ENCODE measurements around the gene ABCC1.
"Not testable (repeated sequence)": the region's sequence is repeated elsewhere in the genome, so short reads cannot be mapped to it uniquely, and the experiment has no call there.

The ABCC1 gene

DNA sequence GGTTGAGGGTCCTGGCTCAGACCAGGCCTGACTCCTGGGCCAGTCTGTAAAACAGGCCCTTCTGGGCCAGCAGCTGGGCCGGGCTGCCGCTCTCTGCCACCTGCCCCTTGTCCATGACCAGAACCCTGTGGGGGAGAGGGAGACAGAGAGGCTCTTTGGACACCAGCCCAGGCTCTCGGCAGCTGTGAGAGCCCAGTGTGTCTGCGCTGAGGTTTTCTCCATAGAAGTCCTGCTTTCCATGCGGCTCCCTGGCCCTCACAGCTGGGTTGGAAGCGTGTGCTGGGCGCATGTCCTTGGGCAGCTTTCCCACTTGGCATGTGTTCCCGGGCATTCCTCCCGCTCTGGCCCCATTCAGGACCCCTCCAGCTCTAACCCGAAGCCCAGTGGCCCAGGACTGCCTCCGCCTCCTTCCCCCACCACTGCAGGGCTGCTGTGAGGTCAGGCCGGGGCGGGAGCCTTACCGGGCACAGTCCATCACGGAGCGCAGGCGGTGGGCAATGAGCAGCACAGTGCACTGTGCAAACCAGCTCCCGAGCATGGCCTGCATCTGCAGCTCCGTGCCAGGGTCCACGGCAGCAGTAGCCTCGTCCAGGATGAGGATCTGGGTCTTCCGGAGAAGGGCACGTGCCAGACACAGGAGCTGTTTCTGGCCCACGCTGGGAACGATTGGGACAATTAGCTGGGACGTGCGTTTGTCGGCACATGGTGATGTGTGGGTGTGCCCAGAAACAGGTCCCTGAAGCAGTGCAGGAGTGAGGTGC, 200.9 kb downstream of the ABCC1 start:
- Histone ChIP-seq H4K20me1 (peaks cover 20% of the 10 kb centered on the region), H3K9ac (0 out of 2 replicates have a peak overlapping the region, but pooled peaks have one; percentile 15), H3K4me3 (no peak overlapping the region), H3K4me1 (peaks cover 59% of the 10 kb centered on the region), H3K27me3 (no peaks in the 10 kb centered on the region), H3K27ac (peak overlapping the region; percentile 58), H3K9me3 (no peaks in the 10 kb centered on the region), H3K4me2 (peak overlapping the region; percentile 12; the same call in 1 of the 2 replicates), H3K36me3 (peaks cover 18% of the 10 kb centered on the region)
- no peak for TF ChIP-seq Cebpa-rat (IDR thresholded peaks at IDR 0.05)

DNA sequence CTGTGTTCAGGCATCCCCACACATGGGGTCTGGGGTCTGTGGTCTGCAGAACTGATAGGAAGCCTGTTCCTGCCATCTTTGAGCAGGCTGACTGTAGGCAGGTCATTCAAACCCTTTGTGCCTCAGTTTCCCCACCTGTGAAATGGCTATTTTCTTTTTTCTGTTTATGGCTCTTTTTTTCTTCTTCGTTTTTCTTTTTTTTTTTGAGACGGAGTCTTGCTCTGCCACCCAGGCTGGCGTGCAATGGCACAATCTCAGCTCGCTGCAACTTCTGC, 201.4 kb downstream of the ABCC1 start:
- Histone ChIP-seq H3K9ac (no peak overlapping the region), H3K4me3 (no peak overlapping the region), H3K36me3 (peaks cover 12% of the 10 kb centered on the region), H3K9me3 (no peaks in the 10 kb centered on the region), H3K27me3 (no peaks in the 10 kb centered on the region), H3K4me1 (peaks cover 55% of the 10 kb centered on the region), H3K4me2 (no peak overlapping the region), H4K20me1 (peaks cover 18% of the 10 kb centered on the region), H3K27ac (no peak overlapping the region)
- TF ChIP-seq Cebpa-rat (IDR thresholded peaks at IDR 0.05): no peak

DNA sequence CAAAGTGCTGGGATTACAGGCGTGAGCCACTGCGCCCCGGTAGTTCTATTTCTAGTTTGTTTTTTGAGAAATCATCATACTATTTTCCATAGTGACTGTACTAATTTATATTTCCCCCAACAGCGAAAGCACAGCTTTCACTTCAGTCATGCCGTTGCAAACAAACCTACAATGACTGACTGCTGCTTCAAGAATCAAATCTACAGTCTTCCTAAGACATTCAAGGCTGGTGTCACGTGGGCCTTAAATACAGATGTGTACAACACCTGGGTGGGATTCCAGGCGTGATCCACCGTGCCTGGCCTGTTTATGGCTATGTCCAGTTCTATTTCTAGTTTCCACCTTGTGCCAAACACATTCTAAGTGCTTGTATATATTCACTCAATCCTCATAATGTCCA, 201.9 kb downstream of the ABCC1 start:
- Histone ChIP-seq H3K9ac (no peak overlapping the region), H3K27ac (no peak overlapping the region), H3K4me3 (no peak overlapping the region), H3K36me3 (peaks cover 7% of the 10 kb centered on the region), H4K20me1 (peaks cover 18% of the 10 kb centered on the region), H3K4me1 (peaks cover 50% of the 10 kb centered on the region), H3K4me2 (no peak overlapping the region), H3K9me3 (peaks cover 2% of the 10 kb centered on the region), H3K27me3 (no peaks in the 10 kb centered on the region)
- no peak for TF ChIP-seq Cebpa-rat (IDR thresholded peaks at IDR 0.05)

DNA sequence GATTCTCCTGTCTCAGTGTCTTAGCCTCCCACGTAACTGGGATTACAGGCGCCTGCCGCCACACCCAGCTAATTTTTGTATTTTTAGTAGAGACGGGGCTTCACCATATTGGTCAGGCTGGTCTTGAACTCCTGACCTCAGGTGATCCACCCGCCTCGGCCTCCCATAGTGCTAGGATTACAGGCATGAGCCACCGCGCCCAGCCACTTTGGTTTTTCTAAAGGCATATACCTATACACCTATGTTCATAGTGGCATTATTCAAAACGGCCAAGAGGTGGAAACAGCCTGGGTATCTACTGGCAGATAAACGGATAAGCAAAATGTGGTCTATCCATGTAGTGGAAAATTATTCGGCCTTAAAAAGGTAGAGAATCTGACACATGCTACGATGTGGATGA, 203.6 kb downstream of the ABCC1 start:
- not testable (repeated sequence) for H4K20me1 ChIP-seq, H3K4me3 ChIP-seq, H3K9ac ChIP-seq, H3K27me3 ChIP-seq, H3K27ac ChIP-seq, H3K36me3 ChIP-seq, H3K4me2 ChIP-seq
- Histone ChIP-seq H3K4me1 (peaks cover 33% of the 10 kb centered on the region), H3K9me3 (peaks cover 19% of the 10 kb centered on the region)

DNA sequence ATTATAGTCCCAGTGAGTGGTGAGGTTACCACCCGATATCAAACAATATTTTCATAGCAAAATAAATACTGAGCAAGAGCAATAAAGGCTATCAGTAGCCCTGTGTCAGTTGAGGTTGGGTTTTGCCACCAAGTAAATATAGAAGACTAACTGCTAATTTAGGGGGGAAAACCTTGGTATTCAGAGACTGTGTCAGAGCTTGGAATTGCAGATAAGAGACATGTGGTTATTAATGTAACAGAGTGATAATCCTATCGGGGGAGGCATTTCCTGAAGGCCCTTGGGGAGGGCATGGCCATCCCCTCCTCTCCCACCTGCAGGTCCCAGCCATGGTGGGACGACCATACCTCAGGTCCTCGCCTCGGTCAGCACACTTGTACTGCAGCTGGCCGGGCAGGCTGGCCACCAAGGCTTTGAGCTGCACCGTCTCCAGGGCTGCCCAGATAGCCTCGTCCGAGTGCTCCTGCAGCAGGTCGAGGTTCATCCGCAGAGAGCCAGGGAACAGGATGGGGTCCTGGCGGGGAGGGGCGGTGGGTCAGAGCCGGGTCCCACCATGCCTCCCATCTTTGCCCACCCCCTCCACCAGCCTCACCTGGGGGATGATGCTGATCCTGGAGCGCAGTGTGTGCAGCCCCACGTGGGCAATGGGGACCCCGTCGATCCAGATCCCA, 205.0 kb downstream of the ABCC1 start:
- no peak overlapping the region for H3K4me2 ChIP-seq
- peaks cover 33% of the 10 kb centered on the region for H3K9me3 ChIP-seq
- H3K4me3 ChIP-seq: no peak overlapping the region
- no peaks in the 10 kb centered on the region for H4K20me1 ChIP-seq
- peaks cover 19% of the 10 kb centered on the region; the same call in 1 of the 2 replicates for H3K4me1 ChIP-seq
- H3K36me3 ChIP-seq: no peaks in the 10 kb centered on the region
- no peaks in the 10 kb centered on the region for H3K27me3 ChIP-seq
- no peak for TF ChIP-seq Cebpa-rat (IDR thresholded peaks at IDR 0.05)
- H3K9ac ChIP-seq: no peak overlapping the region
- H3K27ac ChIP-seq: peak overlapping the region; percentile 11; the same call in 1 of the 2 replicates

DNA sequence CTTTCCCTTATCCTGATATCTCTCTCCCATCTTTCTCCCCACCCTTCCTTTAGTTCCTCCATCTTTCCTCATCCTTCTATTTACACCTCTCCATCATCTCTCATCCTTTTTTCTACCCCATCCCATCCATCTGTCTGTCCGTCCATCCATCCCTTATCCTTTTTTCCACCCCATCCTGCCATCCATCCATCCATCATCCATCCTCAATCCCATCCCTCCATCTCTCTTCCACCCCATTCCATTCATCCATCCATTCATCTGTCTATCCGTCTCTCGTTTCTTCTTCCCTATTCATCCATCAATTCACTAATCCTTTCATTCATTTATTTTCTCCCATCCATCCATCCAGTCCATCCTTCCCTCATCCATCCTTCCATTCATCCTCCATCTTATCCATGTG, 205.8 kb downstream of the ABCC1 start:
- H3K27me3 ChIP-seq: no peaks in the 10 kb centered on the region
- H4K20me1 ChIP-seq: no peaks in the 10 kb centered on the region
- H3K4me1 ChIP-seq: peaks cover 11% of the 10 kb centered on the region; the same call in 1 of the 2 replicates
- H3K36me3 ChIP-seq: no peaks in the 10 kb centered on the region
- no peak overlapping the region for H3K4me2 ChIP-seq
- no peak for TF ChIP-seq Cebpa-rat (IDR thresholded peaks at IDR 0.05)
- peaks cover 41% of the 10 kb centered on the region for H3K9me3 ChIP-seq
- no peak overlapping the region for H3K9ac ChIP-seq
- no peak overlapping the region for H3K27ac ChIP-seq
- H3K4me3 ChIP-seq: no peak overlapping the region

DNA sequence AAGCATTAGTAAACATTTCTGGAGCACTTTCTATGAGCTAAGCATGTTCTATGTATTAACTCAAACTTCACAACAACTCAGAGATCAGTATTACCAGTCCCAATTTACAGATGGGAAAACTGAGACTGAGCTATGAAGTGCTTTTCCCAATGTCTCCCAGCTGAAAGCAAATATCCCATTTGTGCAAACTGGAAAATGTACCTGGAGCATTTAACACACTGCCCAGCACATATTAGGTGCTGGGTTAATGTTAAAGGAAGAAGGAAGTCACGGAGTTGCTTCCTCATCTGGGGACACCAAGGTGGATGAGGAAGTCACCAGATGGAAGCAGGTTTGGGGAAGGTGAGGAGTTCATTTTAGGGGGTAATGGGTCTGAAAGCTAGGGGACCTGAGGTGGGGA, 207.8 kb downstream of the ABCC1 start:
- H3K4me3 ChIP-seq: no peak overlapping the region
- H4K20me1 ChIP-seq: no peaks in the 10 kb centered on the region
- no peak overlapping the region for H3K9ac ChIP-seq
- H3K4me1 ChIP-seq: peaks cover 9% of the 10 kb centered on the region; the same call in 1 of the 2 replicates
- no peak overlapping the region for H3K4me2 ChIP-seq
- no peak for TF ChIP-seq Cebpa-rat (IDR thresholded peaks at IDR 0.05)
- H3K27me3 ChIP-seq: no peaks in the 10 kb centered on the region
- H3K36me3 ChIP-seq: no peaks in the 10 kb centered on the region
- no peak overlapping the region for H3K27ac ChIP-seq
- H3K9me3 ChIP-seq: peaks cover 60% of the 10 kb centered on the region

DNA sequence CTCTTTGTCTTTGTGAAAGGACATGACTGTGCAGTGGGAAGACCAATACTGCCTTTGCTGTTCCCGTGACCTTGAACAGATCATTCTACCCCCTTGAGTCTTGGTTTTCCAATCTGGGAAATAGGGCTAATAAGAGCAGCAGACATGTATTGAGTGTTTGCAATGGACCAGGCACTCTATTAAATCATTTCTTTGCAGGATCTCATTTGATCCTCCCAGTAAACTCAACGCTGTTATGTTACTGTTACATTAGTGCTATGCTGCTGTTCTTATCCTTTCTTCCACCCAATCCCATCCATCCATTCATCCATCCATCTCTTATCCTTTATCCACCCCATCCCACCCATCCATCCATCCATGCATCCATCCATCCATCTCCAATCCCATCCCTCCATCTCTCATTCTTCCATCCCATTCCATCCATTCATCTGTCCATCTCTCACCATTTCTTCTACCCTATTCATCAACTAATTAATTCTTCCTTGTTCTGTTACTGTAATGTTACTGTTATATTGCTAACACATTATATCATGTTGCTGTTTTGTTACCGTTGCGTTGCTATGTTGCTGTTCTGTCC, 208.8 kb downstream of the ABCC1 start:
- Histone ChIP-seq H3K9ac (no peak overlapping the region), H3K27ac (no peak overlapping the region), H3K4me1 (peaks cover 19% of the 10 kb centered on the region), H3K4me3 (no peak overlapping the region), H3K27me3 (no peaks in the 10 kb centered on the region), H3K9me3 (peaks cover 67% of the 10 kb centered on the region), H3K4me2 (no peak overlapping the region), H4K20me1 (no peaks in the 10 kb centered on the region), H3K36me3 (no peaks in the 10 kb centered on the region)
- no peak for TF ChIP-seq Cebpa-rat (IDR thresholded peaks at IDR 0.05)

DNA sequence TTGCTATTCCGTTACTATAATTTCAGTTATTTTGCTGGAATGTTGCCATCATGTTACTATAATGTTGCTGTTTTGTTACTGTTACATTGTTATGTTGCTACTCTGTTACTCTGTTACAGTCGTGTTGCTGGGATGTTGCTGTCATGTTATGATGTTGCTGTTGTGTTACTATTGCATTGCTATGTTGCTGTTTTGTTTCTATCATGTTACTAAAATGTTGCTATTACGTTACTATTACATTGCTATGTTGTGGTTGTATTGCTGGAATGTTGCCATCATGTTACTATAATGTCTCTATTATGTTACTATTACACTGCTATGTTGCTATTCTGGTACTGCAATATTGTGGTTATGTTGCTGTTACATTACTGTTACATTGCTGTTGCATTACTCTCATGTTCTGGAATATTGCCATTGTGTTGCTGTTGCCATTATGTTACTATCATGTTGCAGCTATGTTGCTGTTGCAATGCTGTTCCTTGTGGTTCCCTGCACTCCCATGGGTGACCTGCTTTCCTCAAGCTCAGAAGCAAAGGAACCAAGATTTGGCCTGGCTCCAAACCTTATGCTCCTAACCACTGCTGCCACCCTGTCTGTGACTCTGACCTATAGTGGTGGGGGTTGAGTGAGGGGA, 209.4 kb downstream of the ABCC1 start:
- H3K9ac ChIP-seq: no peak overlapping the region
- H3K4me3 ChIP-seq: no peak overlapping the region
- H3K27ac ChIP-seq: no peak overlapping the region
- TF ChIP-seq Cebpa-rat (IDR thresholded peaks at IDR 0.05): no peak
- peaks cover 26% of the 10 kb centered on the region for H3K4me1 ChIP-seq
- H3K4me2 ChIP-seq: no peak overlapping the region
- H3K27me3 ChIP-seq: no peaks in the 10 kb centered on the region
- peaks cover 67% of the 10 kb centered on the region for H3K9me3 ChIP-seq
- H3K36me3 ChIP-seq: no peaks in the 10 kb centered on the region
- H4K20me1 ChIP-seq: no peaks in the 10 kb centered on the region

DNA sequence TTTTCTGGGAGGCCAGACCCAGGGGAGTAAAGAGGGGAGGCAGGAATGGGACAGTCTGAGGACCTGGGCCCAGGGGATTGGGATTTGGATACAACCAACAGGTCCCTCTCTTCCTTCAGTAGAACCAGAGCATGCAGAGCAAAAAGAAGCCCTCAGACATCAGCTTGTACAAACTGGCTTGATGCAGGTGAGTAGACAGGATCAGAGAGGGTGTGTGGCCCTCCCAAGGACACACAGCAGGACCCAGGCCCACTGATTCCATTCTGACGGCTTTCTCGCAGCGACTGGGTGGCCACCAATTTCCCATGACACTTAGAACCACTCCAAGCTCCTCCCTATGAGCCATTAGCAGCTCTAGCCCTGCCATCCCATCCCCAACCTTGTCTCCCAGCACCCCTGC, 210.2 kb downstream of the ABCC1 start:
- no peak overlapping the region for H3K4me2 ChIP-seq
- no peak overlapping the region for H3K27ac ChIP-seq
- peaks cover 73% of the 10 kb centered on the region for H3K9me3 ChIP-seq
- no peaks in the 10 kb centered on the region for H3K36me3 ChIP-seq
- no peaks in the 10 kb centered on the region for H3K27me3 ChIP-seq
- no peak for TF ChIP-seq Cebpa-rat (IDR thresholded peaks at IDR 0.05)
- H3K4me3 ChIP-seq: no peak overlapping the region
- no peak overlapping the region for H3K9ac ChIP-seq
- peaks cover 27% of the 10 kb centered on the region for H3K4me1 ChIP-seq
- H4K20me1 ChIP-seq: no peaks in the 10 kb centered on the region

Data from BLaER1 (cell line).